ENCODE measurements around the gene LRRC75B. TPM values are rescaled to one million over a fixed set of nuclear protein-coding genes. Genes with fewer than 3 reads are reported as not detected.
"Not testable (repeated sequence)": the region's sequence is repeated elsewhere in the genome, so short reads cannot be mapped to it uniquely, and the experiment has no call there.

Gene LRRC75B
- total RNA-seq, 2 experiments from 2014 or later, result 0.25 TPM; not detected in 1

DNA sequence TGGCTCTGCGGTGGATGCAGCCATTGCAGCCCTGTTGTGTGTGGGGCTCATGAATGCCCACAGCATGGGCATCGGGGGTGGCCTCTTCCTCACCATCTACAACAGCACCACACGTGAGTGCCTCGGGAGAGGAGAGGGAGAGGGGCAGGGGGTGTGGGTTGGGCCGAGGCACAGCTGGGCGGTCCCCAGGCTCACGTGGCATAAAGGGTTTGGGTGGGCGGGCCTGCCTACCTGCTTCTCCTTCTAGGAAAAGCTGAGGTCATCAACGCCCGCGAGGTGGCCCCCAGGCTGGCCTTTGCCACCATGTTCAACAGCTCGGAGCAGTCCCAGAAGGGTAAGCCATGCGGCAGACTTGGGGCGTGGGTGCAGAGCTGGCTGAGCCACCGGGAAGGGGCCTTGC, 21.9 kb upstream of the LRRC75B start:
- DNase-seq; intact Hi-C loops (cut with micrococcal nuclease); H3K36me3 Mint-ChIP-seq (ENCODE audit: low read depth); H3K4me3 Mint-ChIP-seq; CTCF ChIA-PET; H3K4me1 Mint-ChIP-seq (ENCODE audit: low read depth); H3K27ac Mint-ChIP-seq; H3K27me3 Mint-ChIP-seq (ENCODE audit: low read depth); H3K9me3 Mint-ChIP-seq: not testable (repeated sequence)

DNA sequence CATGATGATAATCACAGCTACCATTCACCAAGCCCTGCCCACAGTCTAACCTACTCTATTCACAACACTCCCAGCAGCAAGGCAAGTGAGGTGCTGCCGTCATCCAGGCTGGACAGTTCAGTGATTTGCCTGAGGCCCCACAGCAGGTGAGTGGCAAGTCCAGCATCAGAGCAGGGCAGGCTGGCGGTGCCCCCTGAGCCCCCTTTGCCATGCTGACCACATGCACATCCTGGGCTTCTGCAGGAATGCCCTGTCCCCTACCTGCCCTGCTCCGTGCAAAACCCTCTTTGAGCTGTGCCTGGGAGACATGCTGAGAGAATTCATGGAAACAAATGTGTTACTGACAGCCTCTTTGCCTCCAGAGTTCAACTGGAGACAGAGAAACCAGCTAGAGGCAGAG, 17.0 kb upstream of the LRRC75B start:
- H3K4me1 Mint-ChIP-seq (ENCODE audit: low read depth); intact Hi-C loops (cut with micrococcal nuclease): not testable (repeated sequence)

DNA sequence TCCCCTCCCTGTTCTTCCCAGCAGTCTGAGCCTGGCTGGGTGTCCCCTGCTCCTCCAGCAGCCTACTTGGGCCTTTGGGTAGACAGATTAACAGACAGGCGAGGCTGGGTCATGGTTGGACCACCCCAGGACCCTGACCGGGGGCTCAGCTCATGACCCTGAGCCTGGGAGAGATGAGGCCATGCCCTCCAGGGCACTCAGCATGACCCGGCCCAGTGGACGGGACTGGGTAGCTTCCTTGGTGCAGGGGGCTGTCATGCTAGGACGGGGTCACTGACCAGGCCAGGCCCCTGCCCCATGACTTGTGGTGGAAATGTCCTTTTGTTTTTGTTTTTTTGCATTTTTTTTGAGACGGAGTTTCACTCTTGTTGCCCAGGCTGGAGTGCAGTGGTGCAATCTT, 15.5 kb upstream of the LRRC75B start:
- H3K36me3 Mint-ChIP-seq (ENCODE audit: low read depth); CTCF ChIA-PET; intact Hi-C loops (cut with micrococcal nuclease); H3K9me3 Mint-ChIP-seq; DNase-seq; H3K27me3 Mint-ChIP-seq (ENCODE audit: low read depth): not testable (repeated sequence)
- Mint-ChIP-seq H3K27ac (peak overlapping the region; percentile 24), H3K4me3 (peak overlapping the region; percentile 87), H3K4me1 (ENCODE audit: low read depth) (peaks cover 13% of the 10 kb centered on the region)

More for the DNA sequence above, 17.0 kb upstream of the LRRC75B start:
- DNase-seq; CTCF ChIA-PET; H3K36me3 Mint-ChIP-seq (ENCODE audit: low read depth); H3K27ac Mint-ChIP-seq; H3K9me3 Mint-ChIP-seq; H3K4me3 Mint-ChIP-seq; H3K27me3 Mint-ChIP-seq (ENCODE audit: low read depth): not testable (repeated sequence)

DNA sequence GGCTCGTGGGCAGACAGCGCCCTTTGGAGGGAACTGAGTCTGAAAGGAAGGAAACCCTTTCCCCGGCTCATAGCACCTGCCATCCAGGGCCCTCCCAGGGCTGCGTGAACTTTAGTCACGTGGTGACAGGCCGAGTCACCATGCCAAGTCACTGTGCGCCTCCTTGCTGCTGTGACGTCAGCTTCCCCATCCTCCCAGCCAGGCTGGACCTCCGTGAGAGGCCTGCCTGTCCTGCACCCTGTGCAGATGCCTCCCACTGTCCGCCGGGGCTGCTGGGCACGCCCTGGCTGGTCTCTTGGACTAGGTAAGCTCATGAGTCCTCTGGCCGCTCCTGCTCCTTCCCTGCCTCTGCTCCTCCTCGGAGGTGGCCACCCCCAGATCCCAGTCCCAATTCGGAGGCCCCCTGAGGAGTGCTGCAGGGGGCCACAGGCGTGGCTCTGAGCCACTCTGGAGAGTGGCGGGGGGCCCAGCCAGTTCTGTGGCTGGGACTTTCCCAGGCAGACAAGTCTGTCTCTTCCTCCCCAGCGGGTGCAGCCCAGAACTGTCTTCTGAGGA, 14.6 kb upstream of the LRRC75B start:
- H3K4me3 Mint-ChIP-seq, result peak overlapping the region; percentile 87
- DNase-seq, result peak; percentile 76
- intact Hi-C loops (cut with micrococcal nuclease); H3K27me3 Mint-ChIP-seq (ENCODE audit: low read depth); H3K9me3 Mint-ChIP-seq; H3K36me3 Mint-ChIP-seq (ENCODE audit: low read depth); CTCF ChIA-PET: not testable (repeated sequence)
- H3K4me1 Mint-ChIP-seq (ENCODE audit: low read depth), result peaks cover 15% of the 10 kb centered on the region
- peak overlapping the region; percentile 90 for H3K27ac Mint-ChIP-seq

DNA sequence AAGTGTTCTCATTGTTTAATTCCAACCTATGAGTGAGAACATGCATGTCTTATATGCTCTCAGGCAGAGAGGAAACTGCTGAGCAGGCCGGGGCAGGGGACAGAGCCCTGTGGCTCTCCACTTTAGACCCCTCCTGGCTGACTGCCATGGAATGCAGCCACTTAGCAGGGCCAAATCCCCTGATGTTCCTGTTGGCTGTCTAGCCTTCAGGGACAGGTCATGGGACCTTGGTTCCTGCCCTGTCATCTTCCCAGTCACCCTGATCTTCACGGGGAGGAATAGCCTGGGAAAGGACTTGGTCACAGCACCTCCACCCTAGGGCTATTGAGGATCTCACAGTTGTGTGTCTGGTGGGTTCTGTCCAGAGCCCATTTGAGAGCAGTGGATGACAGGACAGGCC, 13.5 kb upstream of the LRRC75B start:
- H3K36me3 Mint-ChIP-seq (ENCODE audit: low read depth); H3K27me3 Mint-ChIP-seq (ENCODE audit: low read depth); DNase-seq; H3K4me3 Mint-ChIP-seq; intact Hi-C loops (cut with micrococcal nuclease); H3K9me3 Mint-ChIP-seq; CTCF ChIA-PET: not testable (repeated sequence)
- Mint-ChIP-seq H3K27ac (peak overlapping the region; percentile 13), H3K4me1 (ENCODE audit: low read depth) (peaks cover 20% of the 10 kb centered on the region)

DNA sequence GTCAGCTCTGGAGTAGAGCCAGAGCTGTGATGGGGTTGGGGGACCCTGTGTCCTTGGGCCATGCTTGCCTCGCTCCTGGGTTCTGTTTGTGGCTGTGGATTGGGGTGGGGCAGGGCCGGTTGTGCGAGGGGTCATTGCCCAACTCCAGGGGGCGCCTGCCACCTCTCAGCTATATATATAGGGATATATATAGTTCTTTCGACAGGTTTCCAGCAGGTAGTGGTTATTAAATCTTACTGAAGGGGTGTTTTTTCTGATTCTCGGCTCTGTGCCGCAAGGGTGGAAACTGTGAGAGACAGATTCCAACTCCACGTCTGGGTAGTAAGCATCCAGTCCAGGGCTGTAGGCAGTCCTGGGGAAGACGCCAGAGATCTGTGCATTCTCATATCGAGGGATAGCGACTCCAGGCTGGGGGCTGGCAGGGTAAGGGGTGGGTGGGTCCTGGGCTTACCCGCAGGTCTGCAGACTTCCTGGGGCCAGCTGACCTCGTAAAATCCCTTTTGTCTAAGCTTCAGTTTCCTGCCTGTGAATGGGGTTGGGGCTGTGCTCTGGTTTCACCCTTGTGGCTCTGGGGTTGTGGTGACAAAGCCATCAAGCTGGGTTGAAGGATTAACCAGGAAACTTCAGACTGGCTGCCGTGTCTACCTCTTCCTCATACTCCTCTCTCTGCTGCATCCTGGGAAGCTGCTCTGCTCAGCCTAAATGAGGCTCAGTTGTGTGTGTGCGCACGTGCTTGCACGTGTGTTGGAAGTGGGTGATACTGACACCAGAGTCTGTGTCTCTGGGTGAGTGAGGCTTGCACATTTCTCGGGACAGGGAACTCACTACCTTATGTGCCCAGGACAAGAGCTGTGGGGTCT, 11.1 kb upstream of the LRRC75B start:
- not testable (repeated sequence) for H3K36me3 Mint-ChIP-seq (ENCODE audit: low read depth); H3K9me3 Mint-ChIP-seq; H3K27ac Mint-ChIP-seq; H3K27me3 Mint-ChIP-seq (ENCODE audit: low read depth)
- H3K4me3 Mint-ChIP-seq, result peak overlapping the region; percentile 22
- peaks cover 21% of the 10 kb centered on the region for H3K4me1 Mint-ChIP-seq (ENCODE audit: low read depth)
- intact Hi-C loops (cut with micrococcal nuclease), result loop anchor here (5.0 kb wide), 1 partner anchor 47 kb away; the partner anchor contains the start of genes GUCD1 and SNRPD3
- CTCF ChIA-PET, result interaction anchor here (1.4 kb wide), 1 partner anchor 198 kb away, joined by 3 read pairs; no protein-coding TSS in a partner anchor
- DNase-seq, result peak; percentile 40

DNA sequence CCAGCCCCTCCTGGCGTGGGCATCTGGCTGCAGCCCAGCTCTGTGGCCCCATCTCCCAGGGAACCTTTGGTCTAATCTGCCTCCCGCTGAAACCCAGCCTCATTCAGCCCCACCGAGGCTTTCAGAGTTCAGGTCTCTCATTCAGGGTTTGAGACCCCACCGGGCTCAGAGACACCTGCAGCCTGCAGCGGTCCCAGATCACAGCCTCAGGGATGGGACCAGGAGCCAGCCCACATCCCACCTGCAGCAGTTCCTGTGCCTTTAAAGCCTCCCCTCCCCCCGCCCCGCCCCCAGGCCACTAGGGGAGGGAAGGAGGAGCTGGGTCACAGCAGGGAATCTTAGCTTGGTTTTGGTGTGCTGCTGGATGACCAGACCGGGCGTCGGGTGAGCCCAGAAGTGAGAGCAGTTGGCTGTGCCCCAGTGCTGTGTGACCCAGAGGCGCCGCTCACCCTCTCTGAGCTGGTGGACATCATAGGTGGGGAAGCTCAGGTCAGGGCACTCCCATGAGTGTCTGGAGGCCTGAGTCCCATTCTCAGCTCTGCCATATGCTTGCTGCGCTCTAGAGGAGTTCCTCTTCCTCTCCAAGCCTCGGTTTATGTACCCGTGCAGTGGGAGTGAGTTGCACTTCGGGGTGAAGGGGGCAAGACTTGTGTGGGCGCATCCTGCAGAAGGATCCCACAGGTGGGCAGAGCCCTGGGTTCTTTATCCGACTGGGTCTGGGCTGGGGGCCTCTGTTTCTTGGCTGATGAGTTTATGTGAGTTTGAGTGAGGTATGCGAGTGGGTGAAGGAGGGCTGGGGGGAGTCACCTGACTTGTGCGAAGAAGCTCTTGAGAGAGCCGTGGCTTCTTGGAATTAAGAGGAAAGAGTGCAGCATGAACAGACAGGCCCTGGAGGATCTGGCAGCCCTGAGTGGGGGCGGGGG, 10.2 kb upstream of the LRRC75B start, which contains the start of gene GGT1:
GGT1 (plus strand) TSS at position 347 of the 923 bp plus-strand sequence. CDS start 7,889 bp downstream, outside the sequence.
- not testable (repeated sequence) for H3K36me3 Mint-ChIP-seq (ENCODE audit: low read depth); DNase-seq; H3K27ac Mint-ChIP-seq; H3K27me3 Mint-ChIP-seq (ENCODE audit: low read depth); H3K9me3 Mint-ChIP-seq
- intact Hi-C loops (cut with micrococcal nuclease), result loop anchor here (5.0 kb wide), 1 partner anchor 46 kb away; the partner anchor contains the start of genes GUCD1 and SNRPD3
- CTCF ChIA-PET, result interaction anchor here (1.4 kb wide), 1 partner anchor 199 kb away, joined by 3 read pairs; no protein-coding TSS in a partner anchor
- Mint-ChIP-seq H3K4me3 (peak within 1 kb of the TSS; percentile 22), H3K4me1 (ENCODE audit: low read depth) (peaks cover 21% of the 10 kb centered on the region)

DNA sequence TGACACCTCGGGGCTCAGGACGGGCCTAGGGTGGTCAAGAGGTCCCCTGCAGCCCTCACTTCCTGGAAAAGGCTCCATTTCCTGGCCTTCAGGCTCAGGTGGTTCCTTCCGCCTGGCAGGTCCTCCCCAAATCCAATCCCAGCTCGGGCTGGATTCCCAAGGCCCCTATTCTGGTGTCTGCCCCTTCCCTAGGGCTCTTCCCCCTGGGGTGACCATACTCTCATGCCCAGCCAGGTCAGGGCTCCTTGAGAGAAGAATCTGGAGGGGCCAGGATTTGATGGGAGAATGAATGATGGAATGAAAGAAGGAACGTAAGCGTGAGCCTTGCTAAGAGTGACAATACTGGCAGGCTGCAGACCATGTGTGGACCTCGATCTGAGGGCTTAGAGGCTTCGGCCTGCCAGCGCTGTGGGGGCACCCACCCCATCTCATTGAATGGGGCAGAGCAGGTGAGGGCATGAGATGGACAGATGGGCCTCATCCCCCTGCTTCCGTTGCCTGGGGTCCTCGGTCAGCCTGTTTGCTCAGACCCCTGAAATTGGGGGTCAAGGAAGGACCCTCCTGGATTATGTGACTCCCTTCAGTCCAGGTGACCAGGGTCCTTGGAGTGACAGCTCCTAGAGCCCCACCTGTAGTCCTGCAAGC, 9.4 kb upstream of the LRRC75B start:
- H3K36me3 Mint-ChIP-seq (ENCODE audit: low read depth); CTCF ChIA-PET; H3K4me3 Mint-ChIP-seq; H3K27ac Mint-ChIP-seq; H3K9me3 Mint-ChIP-seq; H3K27me3 Mint-ChIP-seq (ENCODE audit: low read depth); DNase-seq: not testable (repeated sequence)
- peaks cover 17% of the 10 kb centered on the region for H3K4me1 Mint-ChIP-seq (ENCODE audit: low read depth)
- intact Hi-C loops (cut with micrococcal nuclease), result loop anchor here (5.0 kb wide), 1 partner anchor 45 kb away; the partner anchor contains the start of genes GUCD1 and SNRPD3

DNA sequence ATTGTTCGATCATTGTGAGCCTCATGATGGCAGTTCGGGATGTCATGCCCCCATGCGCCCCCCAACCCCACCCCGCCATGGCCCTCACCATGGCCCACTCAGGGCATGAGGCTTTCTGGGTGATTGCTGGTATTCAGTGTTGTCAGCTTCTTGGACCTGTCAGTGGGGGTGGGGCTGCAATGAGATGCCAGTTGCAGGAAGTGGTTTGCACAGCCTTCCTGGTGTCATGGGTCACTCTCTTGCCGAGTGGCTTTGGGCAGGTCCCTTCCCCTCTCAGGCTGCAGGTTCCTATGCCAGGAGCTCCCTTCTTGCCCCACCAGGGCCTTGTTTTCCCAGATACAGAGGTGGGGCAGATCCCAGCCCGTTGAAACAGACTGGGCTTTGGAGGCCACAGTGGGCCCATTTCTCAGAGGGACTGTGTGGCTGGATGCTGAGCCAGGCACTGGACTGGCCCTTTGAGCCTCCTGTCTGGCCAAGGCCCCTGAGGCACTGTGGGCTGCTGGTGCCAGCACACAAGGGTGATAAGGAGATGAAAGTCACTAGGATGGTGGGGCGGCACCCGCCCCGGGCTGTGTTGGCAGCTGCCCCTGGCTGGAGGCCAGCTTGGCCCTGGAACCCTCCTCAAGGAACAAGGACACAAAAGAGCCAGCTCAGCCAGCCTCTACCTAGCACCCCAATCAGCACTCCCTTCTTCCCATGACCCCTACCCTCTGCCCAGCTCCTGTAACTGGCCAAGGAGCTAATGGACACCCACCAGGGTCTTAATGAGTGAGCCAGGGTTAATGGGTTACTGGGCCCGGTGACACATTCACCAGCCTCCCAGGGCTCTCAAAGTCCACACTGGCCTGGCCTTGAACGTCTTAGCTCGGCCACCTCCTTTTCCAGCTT, 8.6 kb upstream of the LRRC75B start:
- no peaks in the 10 kb centered on the region for H3K36me3 Mint-ChIP-seq (ENCODE audit: low read depth)
- H3K9me3 Mint-ChIP-seq, result no peaks in the 10 kb centered on the region
- no peak for DNase-seq
- no peak overlapping the region for H3K27ac Mint-ChIP-seq
- intact Hi-C loops (cut with micrococcal nuclease), result loop anchor here (5.0 kb wide), 1 partner anchor 44 kb away; the partner anchor contains the start of genes GUCD1 and SNRPD3
- H3K4me3 Mint-ChIP-seq, result no peak overlapping the region
- H3K27me3 Mint-ChIP-seq (ENCODE audit: low read depth), result no peaks in the 10 kb centered on the region
- H3K4me1 Mint-ChIP-seq (ENCODE audit: low read depth), result peaks cover 17% of the 10 kb centered on the region
- CTCF ChIA-PET, result interaction anchor here (0.6 kb wide), 1 partner anchor 185 kb away, joined by 5 read pairs; no protein-coding TSS in a partner anchor

DNA sequence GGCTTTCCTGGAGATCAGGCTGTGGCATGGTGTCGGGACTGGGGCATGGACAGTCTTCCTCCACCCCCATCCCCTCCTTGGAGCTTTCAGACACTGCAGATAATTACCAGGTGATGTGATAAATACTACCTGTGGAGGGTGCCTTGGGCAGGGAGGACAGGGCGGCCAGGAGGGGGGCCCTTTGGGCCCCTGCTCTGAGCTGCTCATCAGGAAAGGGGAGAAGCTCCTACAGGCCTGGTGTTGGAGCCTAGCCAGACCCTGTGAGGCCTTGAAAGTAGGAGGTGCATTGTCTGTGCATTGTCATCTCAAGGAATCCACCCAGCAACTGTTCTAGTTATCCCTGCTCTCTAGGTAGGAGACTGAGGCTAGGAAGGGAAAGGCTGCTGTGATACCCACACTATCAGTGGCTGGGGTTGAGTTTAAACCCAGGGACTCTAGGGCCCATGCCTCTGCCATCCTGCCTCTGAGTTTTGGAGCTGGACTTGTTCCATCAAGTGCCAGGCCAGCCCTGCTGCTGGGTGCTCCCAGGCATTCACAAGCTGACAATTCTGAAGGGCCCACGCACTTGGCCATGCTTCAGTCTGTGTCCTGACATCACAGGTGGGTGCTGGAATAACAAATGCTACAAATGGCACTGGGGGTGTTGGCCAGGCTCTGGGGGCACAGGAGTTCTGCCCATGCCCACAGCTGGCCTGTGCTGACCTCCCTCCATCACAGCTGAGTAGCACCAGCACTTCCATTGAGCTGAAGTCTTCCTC, 7.3 kb upstream of the LRRC75B start:
- intact Hi-C loops (cut with micrococcal nuclease), result loop anchor here (5.0 kb wide), 1 partner anchor 43 kb away; the partner anchor contains the start of genes GUCD1 and SNRPD3
- H3K9me3 Mint-ChIP-seq; H3K27ac Mint-ChIP-seq; H3K4me3 Mint-ChIP-seq; H3K27me3 Mint-ChIP-seq (ENCODE audit: low read depth); DNase-seq; CTCF ChIA-PET; H3K36me3 Mint-ChIP-seq (ENCODE audit: low read depth): not testable (repeated sequence)
- H3K4me1 Mint-ChIP-seq (ENCODE audit: low read depth), result peaks cover 17% of the 10 kb centered on the region
